GM12872 (cell line): ENCODE data around the gene EEF1AKMT3.

ENCODE experiments used
- CTCF ChIP-seq: IDR thresholded peaks from 3 replicates; pipeline ENCODE4 v1.5.1; 2011; ENCODE audit warnings: low read depth, mild to moderate bottlenecking, low read length, moderate library complexity; ENCODE audit not compliant: insufficient read depth

EEF1AKMT3 gene

GRCh38 chr12:57741844-57742738 is 30.3 kb upstream of the EEF1AKMT3 start:
- TF ChIP-seq CTCF = peak; percentile 72

- no peak for TF ChIP-seq CTCF
Measured at GRCh38 chr12:57743769-57744168, 28.6 kb upstream of the EEF1AKMT3 start.

- TF ChIP-seq CTCF = no peak
Measured at GRCh38 chr12:57744194-57744776, 28.1 kb upstream of the EEF1AKMT3 start.

GRCh38 chr12:57744777-57745484 is 27.5 kb upstream of the EEF1AKMT3 start, which contains the start of gene TSPAN31:
TSPAN31 (plus strand) TSS chr12:57745039; CDS start chr12:57745155, 116 bp downstream.
- no peak for TF ChIP-seq CTCF

- no peak for TF ChIP-seq CTCF
Measured at GRCh38 chr12:57745485-57745881, 26.9 kb upstream of the EEF1AKMT3 start.

- no peak for TF ChIP-seq CTCF
Measured at GRCh38 chr12:57746025-57746424, 26.4 kb upstream of the EEF1AKMT3 start.

- TF ChIP-seq CTCF = no peak
Measured at GRCh38 chr12:57749061-57749460, 23.4 kb upstream of the EEF1AKMT3 start.
